ENCODE data around the gene EPM2A. TPM values are rescaled to one million over a fixed set of nuclear protein-coding genes. Genes with fewer than 3 reads are reported as not detected.

Gene EPM2A
- total and polyA plus RNA-seq, 2 experiments from 2014 or later = 3.7 to 17.8 TPM

- peaks cover 14% of the 10 kb centered on the region; the same call in 2 of the 3 replicates for H3K36me3 Mint-ChIP-seq (ENCODE audit: low read depth)
- ATAC-seq = no peak
- H3K27me3 ChIP-seq (ENCODE audit: insufficient read depth) = no peaks in the 10 kb centered on the region
These were observed 13.1 kb downstream of the EPM2A start for GRCh38 chr6:145722190-145722589.

GRCh38 chr6:145721144-145721543, 14.2 kb downstream of the EPM2A start:
- H3K36me3 Mint-ChIP-seq (ENCODE audit: low read depth) = peaks cover 22% of the 10 kb centered on the region
- Histone ChIP-seq H3K27ac (ENCODE audit: low read depth) (no peak overlapping the region), H3F3A (replicated peaks; ENCODE audit: low read depth) (no peaks in the 10 kb centered on the region), H3K4me3 (no peak overlapping the region), H4K20me1 (replicated peaks; ENCODE audit: insufficient read depth) (no peaks in the 10 kb centered on the region), H3K9me2 (ENCODE audit: insufficient read depth) (0 out of 2 replicates have a peak, but pooled peaks cover 3% of the 10 kb centered on the region), H2AFZ (no peak overlapping the region), H3K79me2 (replicated peaks; ENCODE audit: insufficient read depth) (peaks cover 6% of the 10 kb centered on the region), H3K4me2 (no peak overlapping the region), H3K36me3 (ENCODE audit: insufficient read depth) (no peaks in the 10 kb centered on the region), H3K4me1 (ENCODE audit: insufficient read depth) (no peaks in the 10 kb centered on the region), H3K27me3 (ENCODE audit: insufficient read depth) (no peaks in the 10 kb centered on the region)
- H3K4me3 Mint-ChIP-seq = no peak overlapping the region
- DNase-seq (ENCODE audit: low spot score) (no peak), ATAC-seq (no peak)
- no peaks in the 10 kb centered on the region; the same call in 2 of the 3 replicates for H3K4me1 Mint-ChIP-seq
- H3K27ac Mint-ChIP-seq = no peak overlapping the region
- peaks cover 13% of the 10 kb centered on the region for H3K9me3 Mint-ChIP-seq
- peaks cover 5% of the 10 kb centered on the region for H3K27me3 Mint-ChIP-seq (ENCODE audit: insufficient read depth, low read depth, poor library complexity)
- TF ChIP-seq ETS1 (IDR thresholded peaks at IDR 0.05) (no peak), EZH2 (IDR thresholded peaks at IDR 0.05; ENCODE audit: low read depth, unreplicated experiment) (no peak), POLR2AphosphoS5 (IDR thresholded peaks at IDR 0.05; ENCODE audit: low read depth) (no peak), STAT1 (IDR thresholded peaks at IDR 0.05; ENCODE audit: unreplicated experiment) (no peak), JUNB (IDR thresholded peaks at IDR 0.05; ENCODE audit: unreplicated experiment) (no peak), CTCF (conservative IDR thresholded peaks at IDR 0.05; ENCODE audit: low read depth in 2 of 2) (no peak), ZNF462 (CRISPR knock-in tag; IDR thresholded peaks at IDR 0.05) (no peak), ZNF331 (CRISPR knock-in tag; IDR thresholded peaks at IDR 0.05; ENCODE audit: low read depth) (no peak), REST (IDR thresholded peaks at IDR 0.05; ENCODE audit: unreplicated experiment) (no peak)

More at GRCh38 chr6:145722190-145722589, 13.1 kb downstream of the EPM2A start:
- Mint-ChIP-seq H3K9me3 (peaks cover 4% of the 10 kb centered on the region; the same call in 2 of the 3 replicates), H3K4me1 (no peaks in the 10 kb centered on the region), H3K27ac (no peak overlapping the region), H3K4me3 (no peak overlapping the region), H3K27me3 (ENCODE audit: insufficient read depth, low read depth, poor library complexity) (no peaks in the 10 kb centered on the region)
- DNase-seq (ENCODE audit: low spot score) = no peak
- Histone ChIP-seq H3K36me3 (ENCODE audit: insufficient read depth) (no peaks in the 10 kb centered on the region), H3F3A (replicated peaks; ENCODE audit: low read depth) (no peaks in the 10 kb centered on the region), H3K4me3 (no peak overlapping the region), H2AFZ (no peak overlapping the region), H3K79me2 (replicated peaks; ENCODE audit: insufficient read depth) (peaks cover 6% of the 10 kb centered on the region), H4K20me1 (replicated peaks; ENCODE audit: insufficient read depth) (no peaks in the 10 kb centered on the region), H3K4me1 (ENCODE audit: insufficient read depth) (no peaks in the 10 kb centered on the region), H3K27ac (ENCODE audit: low read depth) (no peak overlapping the region), H3K4me2 (no peak overlapping the region), H3K9me2 (ENCODE audit: insufficient read depth) (0 out of 2 replicates have a peak, but pooled peaks cover 3% of the 10 kb centered on the region)
- TF ChIP-seq STAT1 (IDR thresholded peaks at IDR 0.05; ENCODE audit: unreplicated experiment) (no peak), EZH2phosphoT487 (IDR thresholded peaks at IDR 0.05; ENCODE audit: unreplicated experiment) (no peak)
